DND-41 (cell line): ENCODE results near the gene C3orf18.

ENCODE experiments used
- ATAC-seq: fragments of 200-7000 bp; cut with Tn5 transposase; 3 replicates; pipeline ENCODE4 v1.9.1; 2021; ENCODE audit warnings: low read depth; ENCODE audit not compliant: insufficient read depth
- DNase-seq: peaks from one replicate; pipeline ENCODE4 v3.0.0-alpha.2; 2020
- H2AFZ ChIP-seq: 2 replicates; pipeline ENCODE4 v1.6.0; 2012; ENCODE audit warnings: low read depth, low read length
- H3K27ac ChIP-seq: 2 replicates; pipeline ENCODE4 v1.5.1; 2012; ENCODE audit warnings: low read length, inconsistent platforms
- H3K27me3 ChIP-seq: fragments of 200-600 bp; sonication (generic); 2 replicates; pipeline ENCODE4 v1.6.0; 2012; ENCODE audit warnings: low read length, mild to moderate bottlenecking, inconsistent platforms; ENCODE audit not compliant: insufficient read depth, poor library complexity
- H3K36me3 ChIP-seq: 2 replicates; pipeline ENCODE4 v1.5.1; 2012; ENCODE audit warnings: low read length, inconsistent platforms; ENCODE audit not compliant: insufficient read depth
- H3K4me1 ChIP-seq: 2 replicates; pipeline ENCODE4 v1.5.1; 2012; ENCODE audit warnings: mild to moderate bottlenecking, low read length; ENCODE audit not compliant: insufficient read depth
- H3K4me2 ChIP-seq: 2 replicates; pipeline ENCODE4 v1.6.0; 2012; ENCODE audit warnings: mild to moderate bottlenecking, moderate library complexity, low read length, inconsistent platforms; ENCODE audit not compliant: insufficient read depth
- H3K4me3 ChIP-seq, 2 experiments: fragments of 200-600 bp in 1 of 2; shearing (Covaris generic) in 1 of 2; 2 replicates each; pipeline ENCODE4 v1.5.1; 2012 to 2016; ENCODE audit warnings: inconsistent platforms in 2 of 2, low read length in 2 of 2, mild to moderate bottlenecking in 2 of 2, low read depth in 1 of 2, moderate library complexity in 1 of 2
- H3K79me2 ChIP-seq: 2 replicates; pipeline ENCODE4 v1.6.0; 2012; ENCODE audit warnings: low read length, inconsistent platforms; ENCODE audit not compliant: insufficient read depth
- H3K9ac ChIP-seq: 2 replicates; pipeline ENCODE4 v1.6.0; 2012; ENCODE audit warnings: low read depth, mild to moderate bottlenecking, inconsistent platforms, low read length, moderate library complexity
- H3K9me3 ChIP-seq: 2 replicates; pipeline ENCODE4 v1.5.1; 2012; ENCODE audit warnings: low read length, moderate library complexity, mild to moderate bottlenecking, inconsistent platforms; ENCODE audit not compliant: insufficient read depth, severe bottlenecking
- H4K20me1 ChIP-seq: 2 replicates; pipeline ENCODE4 v1.6.0; 2012; ENCODE audit warnings: low read length; ENCODE audit not compliant: insufficient read depth
- EZH2 ChIP-seq: IDR thresholded peaks from 3 replicates; pipeline ENCODE4 v1.6.1; 2012; ENCODE audit warnings: borderline replicate concordance, low read depth, mild to moderate bottlenecking, moderate library complexity, low read length, inconsistent platforms; ENCODE audit not compliant: severe bottlenecking
- TF ChIP-seq, protein P1 (sequence below): IDR thresholded peaks from 2 replicates; pipeline ENCODE4 v1.5.1; 2012; ENCODE audit warnings: borderline replicate concordance, low read length, moderate library complexity, mild to moderate bottlenecking; ENCODE audit not compliant: poor library complexity, severe bottlenecking; ENCODE audit errors: extremely low read depth

C3orf18 gene

DNA sequence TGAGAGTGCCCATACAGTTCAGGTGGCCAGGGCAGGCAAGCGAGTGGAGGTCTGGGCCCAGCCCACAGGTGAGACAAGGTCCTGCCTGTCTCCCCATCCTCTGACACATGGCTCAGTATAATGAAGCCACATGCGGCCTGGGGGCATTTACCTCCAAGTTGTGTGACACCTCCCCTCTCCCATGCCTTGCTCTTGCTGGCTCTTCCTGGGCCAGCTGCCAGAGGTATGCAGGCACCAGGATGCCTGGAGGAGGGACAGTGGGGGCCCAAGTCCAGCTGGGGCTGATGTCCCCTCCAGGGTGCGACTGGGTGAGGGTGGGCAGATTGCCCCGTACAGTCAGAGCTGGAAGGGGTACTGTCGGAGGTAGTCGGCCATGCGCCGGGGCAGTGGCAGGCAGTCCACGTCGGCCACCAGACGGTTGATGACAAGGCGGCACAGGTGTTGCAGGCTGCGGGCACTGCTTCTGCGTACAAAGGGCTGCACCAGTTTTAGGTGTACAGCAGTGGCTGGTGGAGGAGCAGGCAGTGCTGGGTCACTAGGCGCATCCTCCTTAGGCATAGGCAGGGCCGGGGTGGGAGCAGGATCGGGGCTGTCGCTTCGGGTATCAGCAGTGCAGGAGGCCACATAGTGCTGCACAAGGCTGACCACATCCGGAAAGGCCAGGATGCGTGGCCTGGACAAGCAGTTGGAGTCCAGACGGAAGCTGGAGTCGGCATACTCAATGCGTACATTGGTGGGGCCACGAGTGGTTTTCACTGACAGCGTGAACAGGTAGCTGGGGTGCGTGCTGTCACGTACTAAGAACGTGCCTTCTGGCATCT is 39.9 kb upstream of the C3orf18 start:
- Histone ChIP-seq H3K36me3 (peaks cover 88% of the 10 kb centered on the region), H3K4me1 (peaks cover 60% of the 10 kb centered on the region), H3K27ac (peak overlapping the region; percentile 99), H4K20me1 (peaks cover 62% of the 10 kb centered on the region), H3K4me3 (peak overlapping the region; percentile 82), H2AFZ (no peak overlapping the region), H3K4me2 (peak overlapping the region; percentile 85), H3K9me3 (no peaks in the 10 kb centered on the region), H3K9ac (peak overlapping the region; percentile 91), H3K27me3 (no peaks in the 10 kb centered on the region), H3K79me2 (peaks cover 96% of the 10 kb centered on the region)
- TF ChIP-seq, protein P1, sequence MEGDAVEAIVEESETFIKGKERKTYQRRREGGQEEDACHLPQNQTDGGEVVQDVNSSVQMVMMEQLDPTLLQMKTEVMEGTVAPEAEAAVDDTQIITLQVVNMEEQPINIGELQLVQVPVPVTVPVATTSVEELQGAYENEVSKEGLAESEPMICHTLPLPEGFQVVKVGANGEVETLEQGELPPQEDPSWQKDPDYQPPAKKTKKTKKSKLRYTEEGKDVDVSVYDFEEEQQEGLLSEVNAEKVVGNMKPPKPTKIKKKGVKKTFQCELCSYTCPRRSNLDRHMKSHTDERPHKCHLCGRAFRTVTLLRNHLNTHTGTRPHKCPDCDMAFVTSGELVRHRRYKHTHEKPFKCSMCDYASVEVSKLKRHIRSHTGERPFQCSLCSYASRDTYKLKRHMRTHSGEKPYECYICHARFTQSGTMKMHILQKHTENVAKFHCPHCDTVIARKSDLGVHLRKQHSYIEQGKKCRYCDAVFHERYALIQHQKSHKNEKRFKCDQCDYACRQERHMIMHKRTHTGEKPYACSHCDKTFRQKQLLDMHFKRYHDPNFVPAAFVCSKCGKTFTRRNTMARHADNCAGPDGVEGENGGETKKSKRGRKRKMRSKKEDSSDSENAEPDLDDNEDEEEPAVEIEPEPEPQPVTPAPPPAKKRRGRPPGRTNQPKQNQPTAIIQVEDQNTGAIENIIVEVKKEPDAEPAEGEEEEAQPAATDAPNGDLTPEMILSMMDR: no peak
- TF ChIP-seq EZH2: no peak
- DNase-seq (peak; percentile 64), ATAC-seq (no peak)

DNA sequence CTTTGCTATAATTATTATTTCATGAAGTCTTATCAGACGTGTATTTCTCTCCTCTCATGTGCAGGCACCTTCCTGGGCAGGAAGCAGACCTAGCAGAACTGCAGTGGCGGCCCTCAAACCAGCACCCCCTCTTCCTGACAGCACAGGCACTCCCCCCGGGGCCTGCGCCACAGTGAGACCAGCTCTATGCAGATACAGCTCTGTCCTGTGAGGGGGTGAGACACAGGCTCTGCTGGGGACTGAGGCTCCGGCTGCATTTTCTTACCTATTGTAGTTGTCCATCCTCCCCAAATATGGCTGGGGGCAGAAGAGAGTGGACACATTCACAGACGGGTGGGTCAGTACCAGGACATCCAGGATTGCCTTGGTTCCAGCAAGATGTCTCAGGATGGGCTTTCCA is 39.0 kb upstream of the C3orf18 start:
- Histone ChIP-seq H3K4me2 (peak overlapping the region; percentile 85), H3K27me3 (no peaks in the 10 kb centered on the region), H4K20me1 (peaks cover 62% of the 10 kb centered on the region), H3K9me3 (no peaks in the 10 kb centered on the region), H3K4me3 (peak overlapping the region; percentile 82), H2AFZ (no peak overlapping the region), H3K4me1 (peaks cover 69% of the 10 kb centered on the region), H3K27ac (peak overlapping the region; percentile 99), H3K9ac (peak overlapping the region; percentile 91), H3K36me3 (peaks cover 85% of the 10 kb centered on the region), H3K79me2 (peaks cover 91% of the 10 kb centered on the region)
- DNase-seq: peak; percentile 69
- ATAC-seq: no peak
- TF ChIP-seq EZH2: no peak
- TF ChIP-seq, protein P1: no peak

DNA sequence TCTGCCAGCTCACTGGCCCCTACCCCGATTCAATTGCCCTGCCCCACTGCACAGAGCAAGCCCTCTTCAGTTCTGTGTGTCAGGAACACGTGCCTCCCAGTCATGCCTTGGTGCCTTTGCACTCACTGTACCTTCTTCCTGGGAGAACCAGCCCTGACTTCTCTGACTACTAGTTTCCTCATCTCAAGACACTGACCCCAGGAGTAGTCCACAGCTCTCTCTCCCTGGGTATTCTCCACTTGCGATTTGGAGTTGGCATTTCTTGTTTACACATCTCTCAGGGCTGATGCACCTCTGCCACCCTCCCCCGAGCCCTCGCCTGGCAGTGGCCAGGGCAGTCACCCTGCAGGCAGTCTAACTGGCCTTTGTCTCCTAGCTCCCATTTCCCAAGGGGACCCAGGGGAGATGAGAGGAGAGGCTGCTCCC is 38.4 kb upstream of the C3orf18 start:
- no peak overlapping the region for H2AFZ ChIP-seq
- peaks cover 84% of the 10 kb centered on the region for H3K79me2 ChIP-seq
- H3K4me2 ChIP-seq: peak overlapping the region; percentile 85
- H3K4me3 ChIP-seq: peak overlapping the region; percentile 82
- H3K27me3 ChIP-seq: no peaks in the 10 kb centered on the region
- peak overlapping the region; percentile 91 for H3K9ac ChIP-seq
- peak; percentile 57 for DNase-seq
- peaks cover 79% of the 10 kb centered on the region for H3K36me3 ChIP-seq
- TF ChIP-seq, protein P1: no peak
- no peak for TF ChIP-seq EZH2
- peaks cover 76% of the 10 kb centered on the region for H3K4me1 ChIP-seq
- H3K27ac ChIP-seq: peak overlapping the region; percentile 99
- H3K9me3 ChIP-seq: no peaks in the 10 kb centered on the region
- peaks cover 57% of the 10 kb centered on the region for H4K20me1 ChIP-seq
- ATAC-seq: no peak
